DND-41 (cell line): Measurements from ENCODE around the gene DFFB.

ENCODE experiments used
- ATAC-seq: fragments of 200-7000 bp; cut with Tn5 transposase; 3 replicates; pipeline ENCODE4 v1.9.1; 2021; ENCODE audit warnings: low read depth; ENCODE audit not compliant: insufficient read depth
- DNase-seq: peaks from one replicate; pipeline ENCODE4 v3.0.0-alpha.2; 2020
- H2AFZ ChIP-seq: 2 replicates; pipeline ENCODE4 v1.6.0; 2012; ENCODE audit warnings: low read depth, low read length
- H3K27ac ChIP-seq: 2 replicates; pipeline ENCODE4 v1.5.1; 2012; ENCODE audit warnings: low read length, inconsistent platforms
- H3K27me3 ChIP-seq: fragments of 200-600 bp; sonication (generic); 2 replicates; pipeline ENCODE4 v1.6.0; 2012; ENCODE audit warnings: low read length, mild to moderate bottlenecking, inconsistent platforms; ENCODE audit not compliant: insufficient read depth, poor library complexity
- H3K36me3 ChIP-seq: 2 replicates; pipeline ENCODE4 v1.5.1; 2012; ENCODE audit warnings: low read length, inconsistent platforms; ENCODE audit not compliant: insufficient read depth
- H3K4me1 ChIP-seq: 2 replicates; pipeline ENCODE4 v1.5.1; 2012; ENCODE audit warnings: mild to moderate bottlenecking, low read length; ENCODE audit not compliant: insufficient read depth
- H3K4me2 ChIP-seq: 2 replicates; pipeline ENCODE4 v1.6.0; 2012; ENCODE audit warnings: mild to moderate bottlenecking, moderate library complexity, low read length, inconsistent platforms; ENCODE audit not compliant: insufficient read depth
- H3K4me3 ChIP-seq, 2 experiments: fragments of 200-600 bp in 1 of 2; shearing (Covaris generic) in 1 of 2; 2 replicates each; pipeline ENCODE4 v1.5.1; 2012 to 2016; ENCODE audit warnings: inconsistent platforms in 2 of 2, low read length in 2 of 2, mild to moderate bottlenecking in 2 of 2, low read depth in 1 of 2, moderate library complexity in 1 of 2
- H3K79me2 ChIP-seq: 2 replicates; pipeline ENCODE4 v1.6.0; 2012; ENCODE audit warnings: low read length, inconsistent platforms; ENCODE audit not compliant: insufficient read depth
- H3K9ac ChIP-seq: 2 replicates; pipeline ENCODE4 v1.6.0; 2012; ENCODE audit warnings: low read depth, mild to moderate bottlenecking, inconsistent platforms, low read length, moderate library complexity
- H3K9me3 ChIP-seq: 2 replicates; pipeline ENCODE4 v1.5.1; 2012; ENCODE audit warnings: low read length, moderate library complexity, mild to moderate bottlenecking, inconsistent platforms; ENCODE audit not compliant: insufficient read depth, severe bottlenecking
- H4K20me1 ChIP-seq: 2 replicates; pipeline ENCODE4 v1.6.0; 2012; ENCODE audit warnings: low read length; ENCODE audit not compliant: insufficient read depth
- CTCF ChIP-seq: IDR thresholded peaks from 2 replicates; pipeline ENCODE4 v1.5.1; 2012; ENCODE audit warnings: borderline replicate concordance, low read length, moderate library complexity, mild to moderate bottlenecking; ENCODE audit not compliant: poor library complexity, severe bottlenecking; ENCODE audit errors: extremely low read depth
- EZH2 ChIP-seq: IDR thresholded peaks from 3 replicates; pipeline ENCODE4 v1.6.1; 2012; ENCODE audit warnings: borderline replicate concordance, low read depth, mild to moderate bottlenecking, moderate library complexity, low read length, inconsistent platforms; ENCODE audit not compliant: severe bottlenecking

The DFFB gene

DNA sequence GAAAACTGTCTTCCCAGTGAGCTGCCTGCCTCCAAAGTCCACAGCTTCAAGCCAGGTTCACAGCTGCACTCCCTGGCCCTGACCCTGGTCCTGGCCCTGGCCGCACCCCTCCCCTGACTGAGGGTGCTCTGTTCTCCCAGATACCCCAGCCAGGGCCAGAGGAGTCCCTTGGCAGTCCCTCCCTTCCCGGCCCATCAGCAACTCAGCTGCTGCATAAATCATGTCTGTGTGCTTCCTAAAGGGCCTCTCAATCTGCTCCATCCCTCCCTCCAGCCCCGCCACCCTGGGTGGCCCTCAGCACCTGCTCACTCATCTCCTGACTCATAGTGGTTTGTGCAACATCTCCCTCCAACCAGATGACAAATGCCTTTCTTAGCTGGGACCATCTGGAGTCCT, 67.5 kb downstream of the DFFB start:
- no peak overlapping the region for H3K4me2 ChIP-seq
- no peaks in the 10 kb centered on the region for H3K9me3 ChIP-seq
- no peaks in the 10 kb centered on the region for H3K36me3 ChIP-seq
- TF ChIP-seq EZH2 (no peak), CTCF (no peak)
- no peaks in the 10 kb centered on the region for H3K4me1 ChIP-seq
- no peak overlapping the region for H3K27ac ChIP-seq
- ATAC-seq (no peak), DNase-seq (no peak)
- H3K9ac ChIP-seq: no peak overlapping the region
- no peak overlapping the region for H2AFZ ChIP-seq
- no peak overlapping the region for H3K4me3 ChIP-seq
- H3K79me2 ChIP-seq: no peaks in the 10 kb centered on the region
- H4K20me1 ChIP-seq: peaks cover 2% of the 10 kb centered on the region; the same call in 1 of the 2 replicates
- no peaks in the 10 kb centered on the region for H3K27me3 ChIP-seq

- no peak for ATAC-seq
Measured at GRCh38 chr1:3925256-3925655, 68.0 kb downstream of the DFFB start.

GRCh38 chr1:3925762-3926161, 68.5 kb downstream of the DFFB start:
- Histone ChIP-seq H3K79me2 (no peaks in the 10 kb centered on the region), H4K20me1 (peaks cover 2% of the 10 kb centered on the region), H3K4me3 (no peak overlapping the region), H3K9ac (no peak overlapping the region), H3K9me3 (no peaks in the 10 kb centered on the region), H3K27ac (no peak overlapping the region), H3K36me3 (no peaks in the 10 kb centered on the region), H3K4me1 (no peaks in the 10 kb centered on the region), H2AFZ (no peak overlapping the region), H3K4me2 (no peak overlapping the region), H3K27me3 (no peaks in the 10 kb centered on the region)
- DNase-seq: no peak
- no peak for ATAC-seq
- no peak for TF ChIP-seq EZH2
- TF ChIP-seq CTCF: no peak

More at GRCh38 chr1:3925256-3925655, 68.0 kb downstream of the DFFB start:
- Histone ChIP-seq H3K79me2 (no peaks in the 10 kb centered on the region), H3K4me2 (no peak overlapping the region), H2AFZ (no peak overlapping the region), H3K9ac (no peak overlapping the region), H3K4me3 (no peak overlapping the region), H3K27ac (no peak overlapping the region), H4K20me1 (peaks cover 2% of the 10 kb centered on the region), H3K4me1 (no peaks in the 10 kb centered on the region), H3K36me3 (no peaks in the 10 kb centered on the region), H3K27me3 (no peaks in the 10 kb centered on the region), H3K9me3 (no peaks in the 10 kb centered on the region)
- TF ChIP-seq EZH2 (no peak), CTCF (no peak)
- no peak for DNase-seq

DNA sequence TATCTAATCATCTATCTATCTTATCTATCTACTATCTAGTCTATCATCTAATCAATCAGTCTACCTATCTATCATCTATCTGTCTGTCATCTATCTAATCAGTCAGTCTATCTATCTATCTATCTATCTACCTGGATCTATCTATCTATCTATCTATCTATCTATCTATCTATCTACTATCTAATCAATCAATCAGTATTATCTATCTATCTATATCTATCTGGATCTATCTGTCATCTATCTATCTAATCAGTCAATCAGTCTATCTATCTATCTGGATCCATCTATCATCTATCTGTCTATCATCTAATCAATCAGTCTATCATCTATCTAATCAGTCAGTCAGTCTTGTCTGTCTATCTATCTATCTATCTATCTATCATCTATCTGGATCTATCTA, 69.7 kb downstream of the DFFB start:
- TF ChIP-seq CTCF (no peak), EZH2 (no peak)
- H3K27me3 ChIP-seq: no peaks in the 10 kb centered on the region
- no peak overlapping the region for H3K27ac ChIP-seq
- no peak for ATAC-seq
- no peaks in the 10 kb centered on the region for H3K9me3 ChIP-seq
- H3K36me3 ChIP-seq: no peaks in the 10 kb centered on the region
- no peak overlapping the region for H3K4me3 ChIP-seq
- no peaks in the 10 kb centered on the region for H3K4me1 ChIP-seq
- H2AFZ ChIP-seq: no peak overlapping the region
- H3K9ac ChIP-seq: no peak overlapping the region
- no peak for DNase-seq
- H3K4me2 ChIP-seq: no peak overlapping the region
- H4K20me1 ChIP-seq: peaks cover 2% of the 10 kb centered on the region
- no peaks in the 10 kb centered on the region for H3K79me2 ChIP-seq
